ENCODE data around the gene SVOPL.

Gene SVOPL, protein sequence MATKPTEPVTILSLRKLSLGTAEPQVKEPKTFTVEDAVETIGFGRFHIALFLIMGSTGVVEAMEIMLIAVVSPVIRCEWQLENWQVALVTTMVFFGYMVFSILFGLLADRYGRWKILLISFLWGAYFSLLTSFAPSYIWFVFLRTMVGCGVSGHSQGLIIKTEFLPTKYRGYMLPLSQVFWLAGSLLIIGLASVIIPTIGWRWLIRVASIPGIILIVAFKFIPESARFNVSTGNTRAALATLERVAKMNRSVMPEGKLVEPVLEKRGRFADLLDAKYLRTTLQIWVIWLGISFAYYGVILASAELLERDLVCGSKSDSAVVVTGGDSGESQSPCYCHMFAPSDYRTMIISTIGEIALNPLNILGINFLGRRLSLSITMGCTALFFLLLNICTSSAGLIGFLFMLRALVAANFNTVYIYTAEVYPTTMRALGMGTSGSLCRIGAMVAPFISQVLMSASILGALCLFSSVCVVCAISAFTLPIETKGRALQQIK

DNA sequence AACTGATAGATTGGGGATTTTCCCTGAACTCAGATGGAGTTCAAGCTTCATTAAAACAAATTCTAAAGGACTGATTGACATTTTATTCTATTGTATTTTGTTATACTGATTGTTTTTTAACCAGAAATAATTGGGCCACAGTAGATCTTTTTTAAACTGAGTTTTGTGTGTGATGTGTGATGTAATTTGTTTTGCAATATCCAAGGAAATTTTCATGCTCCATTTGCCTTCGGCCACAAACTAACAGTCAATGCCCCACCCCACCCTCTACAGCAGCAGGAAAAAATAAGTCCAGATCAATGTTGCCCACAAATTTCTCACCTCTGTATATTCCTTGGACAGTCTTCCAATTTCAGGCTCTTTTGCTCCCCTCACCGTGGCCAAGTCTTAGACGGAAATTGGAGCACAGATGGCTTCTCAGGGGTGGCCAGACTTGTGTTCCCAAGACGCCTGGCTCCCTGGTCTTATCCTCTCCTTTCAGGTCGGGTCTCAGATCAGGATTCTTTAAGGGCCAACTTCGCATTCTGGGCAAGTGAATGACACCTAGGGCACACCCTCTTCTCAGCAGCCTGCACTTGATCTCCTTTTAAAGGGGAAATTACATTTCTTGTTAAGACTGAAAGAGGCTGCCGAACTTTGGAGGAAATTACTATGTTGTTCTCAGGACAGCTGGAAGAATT is at the start of gene SVOPL:
Gene SVOPL (minus strand): TSS at position 506 of the 680 bp plus-strand sequence. CDS start 22,317 bp downstream, outside the sequence.
- POLR2A ChIA-PET = no interaction called here
- CTCF ChIA-PET = no interaction called here
- TF ChIP-seq FOXA1 (IDR thresholded peaks at IDR 0.05) = no peak
- no peak for TF ChIP-seq L3MBTL2 (conservative IDR thresholded peaks at IDR 0.05)
- TF ChIP-seq TARDBP (IDR thresholded peaks at IDR 0.05) = no peak
- no peak for TF ChIP-seq ARNT (IDR thresholded peaks at IDR 0.05)
- no peak for TF ChIP-seq CTBP1 (IDR thresholded peaks at IDR 0.05; ENCODE audit: borderline replicate concordance)
- TF ChIP-seq NFRKB (IDR thresholded peaks at IDR 0.05) = no peak
- TF ChIP-seq ZNF384 (IDR thresholded peaks at IDR 0.05) = no peak
- TF ChIP-seq, protein P1, sequence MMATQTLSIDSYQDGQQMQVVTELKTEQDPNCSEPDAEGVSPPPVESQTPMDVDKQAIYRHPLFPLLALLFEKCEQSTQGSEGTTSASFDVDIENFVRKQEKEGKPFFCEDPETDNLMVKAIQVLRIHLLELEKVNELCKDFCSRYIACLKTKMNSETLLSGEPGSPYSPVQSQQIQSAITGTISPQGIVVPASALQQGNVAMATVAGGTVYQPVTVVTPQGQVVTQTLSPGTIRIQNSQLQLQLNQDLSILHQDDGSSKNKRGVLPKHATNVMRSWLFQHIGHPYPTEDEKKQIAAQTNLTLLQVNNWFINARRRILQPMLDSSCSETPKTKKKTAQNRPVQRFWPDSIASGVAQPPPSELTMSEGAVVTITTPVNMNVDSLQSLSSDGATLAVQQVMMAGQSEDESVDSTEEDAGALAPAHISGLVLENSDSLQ (IDR thresholded peaks at IDR 0.05) = no peak
- no peak for TF ChIP-seq FOXM1 (IDR thresholded peaks at IDR 0.05; ENCODE audit: borderline replicate concordance)
- no peak for TF ChIP-seq SUZ12 (IDR thresholded peaks at IDR 0.05)
- TF ChIP-seq LEF1 (IDR thresholded peaks at IDR 0.05; ENCODE audit: borderline replicate concordance) = no peak
- no peak for TF ChIP-seq FOXK2 (IDR thresholded peaks at IDR 0.05)
- no peak for TF ChIP-seq ELF4 (IDR thresholded peaks at IDR 0.05)

DNA sequence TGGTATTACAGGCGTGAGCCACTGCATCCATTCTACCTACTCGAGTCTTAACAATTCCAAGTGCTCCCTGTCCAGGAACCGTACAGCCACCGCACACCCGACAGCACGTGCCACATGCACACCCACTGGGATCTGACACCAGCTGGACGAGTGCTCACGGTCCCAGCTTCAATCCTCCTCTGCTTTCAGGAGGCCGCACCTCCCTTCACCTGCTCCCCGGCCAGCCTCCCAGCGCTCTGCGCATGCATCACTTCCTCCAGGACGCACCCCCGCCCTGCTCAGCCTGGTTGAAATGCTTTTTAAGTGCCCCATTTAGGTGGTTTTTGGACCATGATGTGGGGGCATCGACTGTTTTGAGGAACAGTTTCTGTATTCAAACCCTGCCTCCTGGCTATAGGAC is 49.3 kb upstream of the SVOPL start:
- POLR2A ChIA-PET = no interaction called here
- TF ChIP-seq SUZ12 (IDR thresholded peaks at IDR 0.05) = no peak
- TF ChIP-seq NFRKB (IDR thresholded peaks at IDR 0.05) = no peak
- no peak for TF ChIP-seq TARDBP (IDR thresholded peaks at IDR 0.05)
- no peak for TF ChIP-seq HDGF (IDR thresholded peaks at IDR 0.05; ENCODE audit: borderline replicate concordance)
- no peak for TF ChIP-seq LEF1 (IDR thresholded peaks at IDR 0.05; ENCODE audit: borderline replicate concordance)
- no peak for TF ChIP-seq ARNT (IDR thresholded peaks at IDR 0.05)
- TF ChIP-seq, protein P1 (IDR thresholded peaks at IDR 0.05) = no peak
- no peak for TF ChIP-seq FOXA1 (IDR thresholded peaks at IDR 0.05)
- no peak for TF ChIP-seq FOXM1 (IDR thresholded peaks at IDR 0.05; ENCODE audit: borderline replicate concordance)
- no peak for TF ChIP-seq CTBP1 (IDR thresholded peaks at IDR 0.05; ENCODE audit: borderline replicate concordance)
- no peak for TF ChIP-seq SP1 (IDR thresholded peaks at IDR 0.05)
- TF ChIP-seq BHLHE40 (IDR thresholded peaks at IDR 0.05; ENCODE audit: borderline replicate concordance) = no peak
- TF ChIP-seq FOXK2 (IDR thresholded peaks at IDR 0.05) = no peak
- no peak for TF ChIP-seq ZNF384 (IDR thresholded peaks at IDR 0.05)
- no peak for TF ChIP-seq L3MBTL2 (conservative IDR thresholded peaks at IDR 0.05)
- no peak for DNase-seq (ENCODE audit: extremely low spot score)
- CTCF ChIA-PET = interaction anchor here (0.9 kb wide), 1 partner anchor 12 kb away, joined by 4 read pairs; no protein-coding TSS in a partner anchor

More for the DNA sequence above, at the start of gene SVOPL:
- DNase-seq (ENCODE audit: extremely low spot score) = no peak

DNA sequence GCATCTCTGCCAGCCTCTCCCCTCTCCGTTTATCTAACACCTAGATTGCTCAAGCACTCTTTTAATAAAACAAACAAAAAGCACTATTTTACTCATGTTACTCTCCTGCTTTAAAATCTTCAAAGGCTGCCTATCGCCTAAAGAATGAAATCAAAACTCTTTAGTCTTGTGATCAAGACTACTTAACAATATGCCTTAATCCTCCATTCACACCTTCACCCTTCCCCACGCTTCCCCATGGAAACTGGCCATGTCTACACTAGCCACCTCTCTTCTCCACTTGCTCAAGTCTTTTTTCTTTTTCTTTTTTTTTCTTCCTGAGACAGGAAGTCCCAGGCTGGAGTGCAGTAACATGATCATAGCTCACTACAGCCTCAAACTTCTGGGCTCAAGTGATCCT is 48.8 kb upstream of the SVOPL start:
- no peak for TF ChIP-seq BHLHE40 (IDR thresholded peaks at IDR 0.05; ENCODE audit: borderline replicate concordance)
- TF ChIP-seq FOXA1 (IDR thresholded peaks at IDR 0.05) = no peak
- no peak for TF ChIP-seq ELF4 (IDR thresholded peaks at IDR 0.05)
- no peak for TF ChIP-seq LEF1 (IDR thresholded peaks at IDR 0.05; ENCODE audit: borderline replicate concordance)
- ChIA-PET POLR2A (interaction anchor here (0.5 kb wide), 1 partner anchor 309 kb away, joined by 3 read pairs; no protein-coding TSS in a partner anchor), CTCF (no interaction called here)
- no peak for DNase-seq (ENCODE audit: extremely low spot score)

DNA sequence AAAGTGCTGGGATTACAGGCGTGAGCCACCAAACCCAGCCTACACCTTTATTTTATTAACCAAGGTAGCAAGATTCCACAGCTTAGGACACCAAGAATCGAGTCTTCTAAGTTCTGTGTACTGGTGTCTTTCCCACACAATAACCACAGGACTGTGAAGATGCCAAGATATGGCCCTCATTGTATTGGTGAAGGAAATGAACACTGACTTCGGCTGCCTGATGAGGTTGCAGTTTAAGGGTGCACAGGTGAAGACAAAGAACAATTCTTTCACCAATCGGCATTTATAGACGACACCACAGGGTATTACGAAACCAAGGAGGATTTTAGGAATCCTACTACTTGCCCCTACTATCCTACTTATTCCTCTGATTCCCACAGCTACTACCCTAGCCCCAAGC is 47.5 kb upstream of the SVOPL start:
- TF ChIP-seq ARNT (IDR thresholded peaks at IDR 0.05) (no peak), CTBP1 (IDR thresholded peaks at IDR 0.05; ENCODE audit: borderline replicate concordance) (no peak), TARDBP (IDR thresholded peaks at IDR 0.05) (no peak), HDGF (IDR thresholded peaks at IDR 0.05; ENCODE audit: borderline replicate concordance) (no peak), BHLHE40 (IDR thresholded peaks at IDR 0.05; ENCODE audit: borderline replicate concordance) (no peak), L3MBTL2 (conservative IDR thresholded peaks at IDR 0.05) (no peak), SUZ12 (IDR thresholded peaks at IDR 0.05) (no peak)
- POLR2A ChIA-PET = no interaction called here
- no peak for DNase-seq (ENCODE audit: extremely low spot score)
- CTCF ChIA-PET = interaction anchor here (2.6 kb wide), 1 partner anchor 10 kb away, joined by 8 read pairs; no protein-coding TSS in a partner anchor

DNA sequence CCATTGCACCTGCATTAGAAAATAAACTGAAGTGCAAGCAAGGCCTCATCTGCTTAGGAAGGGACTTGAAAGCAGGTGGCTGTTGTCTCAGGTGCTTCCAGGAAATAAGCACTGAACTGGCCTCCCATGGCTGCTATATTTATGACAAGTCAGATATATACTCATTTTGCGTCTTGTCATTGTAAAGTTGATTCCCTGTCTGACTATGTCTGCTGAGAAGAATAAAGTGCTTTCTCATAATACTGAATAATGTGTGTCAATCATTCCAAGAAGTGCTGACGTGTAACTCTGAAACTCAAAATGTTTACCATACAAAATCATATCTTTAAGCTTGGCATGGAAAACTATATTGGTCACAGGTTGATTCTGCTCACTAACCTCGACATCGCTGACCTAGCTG is 44.9 kb upstream of the SVOPL start:
- DNase-seq (ENCODE audit: extremely low spot score) = no peak
- TF ChIP-seq HDGF (IDR thresholded peaks at IDR 0.05; ENCODE audit: borderline replicate concordance) (no peak), ELF4 (IDR thresholded peaks at IDR 0.05) (no peak), FOXK2 (IDR thresholded peaks at IDR 0.05) (no peak), ARNT (IDR thresholded peaks at IDR 0.05) (no peak), FOXM1 (IDR thresholded peaks at IDR 0.05; ENCODE audit: borderline replicate concordance) (no peak), L3MBTL2 (conservative IDR thresholded peaks at IDR 0.05) (no peak), LEF1 (IDR thresholded peaks at IDR 0.05; ENCODE audit: borderline replicate concordance) (no peak), FOXA1 (IDR thresholded peaks at IDR 0.05) (no peak), SP1 (IDR thresholded peaks at IDR 0.05) (no peak), SUZ12 (IDR thresholded peaks at IDR 0.05) (no peak), BHLHE40 (IDR thresholded peaks at IDR 0.05; ENCODE audit: borderline replicate concordance) (no peak), NFRKB (IDR thresholded peaks at IDR 0.05) (no peak), TARDBP (IDR thresholded peaks at IDR 0.05) (no peak), CTBP1 (IDR thresholded peaks at IDR 0.05; ENCODE audit: borderline replicate concordance) (no peak), ZNF384 (IDR thresholded peaks at IDR 0.05) (no peak)
- TF ChIP-seq, protein P1 (IDR thresholded peaks at IDR 0.05) = no peak
- CTCF ChIA-PET = interaction anchor here (0.6 kb wide), 1 partner anchor 29 kb away, joined by 3 read pairs; no protein-coding TSS in a partner anchor
- POLR2A ChIA-PET = no interaction called here

Data from HEK293T (cell line).